Activated B cell treated with CpG ODN at 0.5 μM for 24 hours (primary cell): ENCODE results near the gene PROCA1. TPM values are rescaled to one million over a fixed set of nuclear protein-coding genes. Genes with fewer than 3 reads are reported as not detected.

Experiments used
- ATAC-seq: fragments of 200-7000 bp; cut with Tn5 transposase; one replicate; pipeline ENCODE4 v1.10.0; 2021; ENCODE audit warnings: low read depth, mild to moderate bottlenecking, moderate library complexity
- CTCF ChIA-PET: fragments of 350-600 bp; sonication (Branson Sonifier 250); formaldehyde crosslinking; loops from one replicate; lab custom pipeline; 2021; ENCODE audit warnings: antibody characterized with exemption; lab: Charles Lee
- POLR2A ChIA-PET: fragments of 350-600 bp; sonication (Branson Sonifier 250); formaldehyde crosslinking; loops from one replicate; lab custom pipeline; 2021; ENCODE audit warnings: antibody characterized with exemption; lab: Charles Lee
- DNase-seq: peaks from one replicate; pipeline ENCODE4 v3.0.0; 2022
- H3K27ac Mint-ChIP-seq: one replicate; pipeline ENCODE4 v1.8.0; 2020; ENCODE audit warnings: mixed read lengths
- H3K27me3 Mint-ChIP-seq: one replicate; pipeline ENCODE4 v1.8.0; 2021; ENCODE audit warnings: mixed read lengths
- H3K36me3 Mint-ChIP-seq: one replicate; pipeline ENCODE4 v1.8.0; 2021; ENCODE audit warnings: low read depth, mixed read lengths
- H3K4me1 Mint-ChIP-seq: one replicate; pipeline ENCODE4 v1.8.0; 2021; ENCODE audit warnings: mixed read lengths
- H3K4me3 Mint-ChIP-seq: one replicate; pipeline ENCODE4 v1.8.0; 2020; ENCODE audit warnings: mild to moderate bottlenecking, mixed read lengths
- H3K9me3 Mint-ChIP-seq: one replicate; pipeline ENCODE4 v1.8.0; 2020; ENCODE audit warnings: mixed read lengths
- intact Hi-C: fragments of 100-400 bp; cut with micrococcal nuclease; formaldehyde crosslinking; loops from one replicate; pipeline ENCODE4 v1.15.1; 2024
- total RNA-seq: library from RNA; stranded (reverse); gene quantifications from 2 replicates; pipeline ENCODE4 v1.2.3, GENCODE V29; 2022
- TF ChIP-seq, protein P1 (sequence below): fragments of 200-600 bp; IDR thresholded peaks from one replicate; pipeline ENCODE4 v1.8.0; 2022; ENCODE audit warnings: antibody characterized with exemption, mild to moderate bottlenecking

Gene PROCA1
- total RNA-seq, 1 donor from 2014 or later: 11.0 TPM

DNA sequence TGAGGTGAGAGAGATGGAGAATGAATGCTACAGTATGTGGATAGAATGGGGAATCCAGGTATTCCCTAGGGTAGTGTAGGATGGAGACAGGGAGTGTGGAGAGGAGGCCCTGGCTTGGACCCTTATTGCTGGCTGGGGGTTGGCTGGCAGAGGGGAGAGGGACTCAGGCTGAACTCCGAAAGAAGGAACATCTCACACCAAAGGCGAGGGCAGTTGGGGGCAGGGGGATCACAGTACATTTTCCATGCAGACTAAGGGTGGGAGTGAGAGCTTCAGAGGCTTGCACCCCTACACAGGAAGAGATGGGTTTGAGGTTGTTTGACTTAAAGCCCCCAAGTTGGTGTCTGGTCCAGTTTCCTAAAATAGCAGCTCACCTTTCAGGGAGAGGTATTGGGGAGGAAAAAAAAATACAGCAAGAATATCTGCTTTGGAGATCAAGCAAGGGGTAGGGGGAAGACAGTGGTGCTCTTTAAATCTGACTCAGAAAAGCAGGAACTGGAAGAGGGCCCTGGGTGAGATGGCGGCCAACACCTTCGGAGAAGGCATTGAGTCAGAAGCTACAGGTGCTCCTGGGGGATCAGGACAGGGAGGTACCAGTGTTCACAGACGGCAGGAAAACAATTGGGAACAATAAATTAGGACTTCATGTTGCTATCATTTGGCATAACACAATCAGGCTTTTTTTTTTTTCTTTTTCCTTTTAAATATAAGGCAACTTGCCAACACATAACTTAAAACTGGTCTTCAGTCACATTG, 44.5 kb upstream of the PROCA1 start:
- Mint-ChIP-seq H3K4me1 (peaks cover 6% of the 10 kb centered on the region), H3K27ac (peak overlapping the region; percentile 18), H3K4me3 (no peak overlapping the region), H3K9me3 (no peaks in the 10 kb centered on the region), H3K27me3 (no peaks in the 10 kb centered on the region), H3K36me3 (peaks cover 78% of the 10 kb centered on the region)
- ATAC-seq: no peak
- POLR2A ChIA-PET: interaction anchor here (0.7 to 23.0 kb wide), 6 partner anchors 10 to 146 kb away, joined by 3 to 2384 read pairs (median 4); partner anchors contain the start of genes DHRS13, FAM222B, NEK8 and RPL23A
- no peak for DNase-seq
- intact Hi-C loops: no loop called here
- TF ChIP-seq, protein P1, sequence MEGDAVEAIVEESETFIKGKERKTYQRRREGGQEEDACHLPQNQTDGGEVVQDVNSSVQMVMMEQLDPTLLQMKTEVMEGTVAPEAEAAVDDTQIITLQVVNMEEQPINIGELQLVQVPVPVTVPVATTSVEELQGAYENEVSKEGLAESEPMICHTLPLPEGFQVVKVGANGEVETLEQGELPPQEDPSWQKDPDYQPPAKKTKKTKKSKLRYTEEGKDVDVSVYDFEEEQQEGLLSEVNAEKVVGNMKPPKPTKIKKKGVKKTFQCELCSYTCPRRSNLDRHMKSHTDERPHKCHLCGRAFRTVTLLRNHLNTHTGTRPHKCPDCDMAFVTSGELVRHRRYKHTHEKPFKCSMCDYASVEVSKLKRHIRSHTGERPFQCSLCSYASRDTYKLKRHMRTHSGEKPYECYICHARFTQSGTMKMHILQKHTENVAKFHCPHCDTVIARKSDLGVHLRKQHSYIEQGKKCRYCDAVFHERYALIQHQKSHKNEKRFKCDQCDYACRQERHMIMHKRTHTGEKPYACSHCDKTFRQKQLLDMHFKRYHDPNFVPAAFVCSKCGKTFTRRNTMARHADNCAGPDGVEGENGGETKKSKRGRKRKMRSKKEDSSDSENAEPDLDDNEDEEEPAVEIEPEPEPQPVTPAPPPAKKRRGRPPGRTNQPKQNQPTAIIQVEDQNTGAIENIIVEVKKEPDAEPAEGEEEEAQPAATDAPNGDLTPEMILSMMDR: no peak
- CTCF ChIA-PET: interaction anchor here (0.9 to 3.2 kb wide), 2 partner anchors 13 to 30 kb away, joined by 3 to 23 read pairs; partner anchors contain the start of genes TLCD1 and TRAF4

DNA sequence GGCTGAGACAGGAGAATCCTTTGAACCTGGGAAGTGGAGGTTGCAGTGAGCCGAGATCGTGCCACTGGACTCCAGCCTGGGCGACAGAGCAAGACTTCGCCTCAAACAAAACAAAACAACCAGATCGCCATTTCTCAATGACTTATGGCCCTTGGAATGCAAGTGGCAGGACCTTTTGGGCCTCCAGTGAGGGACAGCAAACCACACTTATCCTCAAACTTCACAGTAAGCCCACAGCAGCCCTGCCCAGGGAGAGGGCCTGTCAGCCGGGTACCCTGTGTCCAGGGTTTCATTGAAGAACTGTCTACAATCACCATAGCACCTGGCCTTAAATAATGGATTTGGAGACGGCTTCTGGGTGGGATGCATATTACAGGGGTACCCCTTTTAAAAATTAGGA, 43.8 kb upstream of the PROCA1 start:
- CTCF ChIA-PET: interaction anchor here (1.4 to 17.6 kb wide), 3 partner anchors 8 to 29 kb away, joined by 7 to 545 read pairs (median 23); partner anchors contain the start of genes NEK8 and TLCD1
- DNase-seq: no peak
- H3K27ac Mint-ChIP-seq: peak overlapping the region; percentile 18

DNA sequence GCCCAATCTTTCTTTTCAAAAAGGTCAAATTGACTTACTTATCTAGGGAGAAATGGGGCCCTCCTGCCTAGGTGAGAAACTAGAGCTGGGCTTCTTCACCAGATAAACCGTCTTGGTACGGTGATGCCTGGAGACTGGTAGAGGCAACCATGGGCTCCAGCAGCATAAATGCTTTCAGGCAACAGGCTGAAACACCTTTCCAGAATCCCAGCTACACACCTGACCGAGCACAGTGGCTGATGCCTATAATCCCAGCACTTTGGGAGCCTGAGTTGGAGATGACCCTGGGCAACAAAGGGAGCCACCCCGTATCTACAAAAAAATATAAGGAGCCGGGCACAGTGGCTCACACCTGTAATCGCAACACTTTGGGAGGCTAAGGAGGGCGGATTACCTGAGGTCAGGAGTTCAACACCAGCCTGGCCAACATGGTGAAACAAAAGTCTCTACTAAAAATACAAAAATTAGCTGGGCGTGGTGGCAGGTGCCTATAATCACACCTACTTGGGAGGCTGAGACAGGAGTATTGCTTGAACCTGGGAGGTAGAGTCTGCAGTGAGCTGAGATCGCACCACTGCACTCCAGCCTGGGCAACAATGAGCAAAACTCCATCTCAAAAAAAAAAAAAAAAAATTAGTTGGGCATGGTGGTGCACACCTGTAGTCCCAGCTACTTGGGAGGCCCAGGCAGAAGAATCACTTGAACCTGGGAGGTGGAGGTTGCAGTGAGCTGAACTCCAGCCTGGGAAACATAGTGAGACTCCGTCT, 40.1 kb upstream of the PROCA1 start:
- DNase-seq (no peak), ATAC-seq (no peak)
- ChIA-PET CTCF (interaction anchor here (0.7 to 17.6 kb wide), 5 partner anchors 12 to 152 kb away, joined by 3 to 545 read pairs (median 18); partner anchors contain the start of genes NEK8, RPL23A and TLCD1), POLR2A (interaction anchor here (0.7 to 23.0 kb wide), 19 partner anchors 8 to 198 kb away, joined by 3 to 2384 read pairs (median 6); partner anchors contain the start of genes DHRS13, FLOT2, NEK8 and PROCA1)
- no peaks in the 10 kb centered on the region for H3K9me3 Mint-ChIP-seq
- peak overlapping the region; percentile 56 for H3K27ac Mint-ChIP-seq
- no peak overlapping the region for H3K4me3 Mint-ChIP-seq
- peaks cover 43% of the 10 kb centered on the region for H3K4me1 Mint-ChIP-seq
- no peaks in the 10 kb centered on the region for H3K27me3 Mint-ChIP-seq
- H3K36me3 Mint-ChIP-seq: peaks cover 78% of the 10 kb centered on the region
- intact Hi-C loops: loop anchor here (5.0 kb wide), 1 partner anchor 34 kb away; the partner anchor contains the start of genes RAB34 and RPL23A
- TF ChIP-seq, protein P1: no peak

More for the DNA sequence above, 43.8 kb upstream of the PROCA1 start:
- ATAC-seq: no peak
- no peaks in the 10 kb centered on the region for H3K27me3 Mint-ChIP-seq
- TF ChIP-seq, protein P1: no peak
- peaks cover 79% of the 10 kb centered on the region for H3K36me3 Mint-ChIP-seq
- POLR2A ChIA-PET: interaction anchor here (0.6 to 23.0 kb wide), 4 partner anchors 9 to 174 kb away, joined by 4 to 2384 read pairs (median 4); partner anchors contain the start of genes DHRS13, NEK8, RPL23A and TLCD1
- no peak overlapping the region for H3K4me3 Mint-ChIP-seq
- peaks cover 8% of the 10 kb centered on the region for H3K4me1 Mint-ChIP-seq
- intact Hi-C loops: no loop called here
- H3K9me3 Mint-ChIP-seq: no peaks in the 10 kb centered on the region

DNA sequence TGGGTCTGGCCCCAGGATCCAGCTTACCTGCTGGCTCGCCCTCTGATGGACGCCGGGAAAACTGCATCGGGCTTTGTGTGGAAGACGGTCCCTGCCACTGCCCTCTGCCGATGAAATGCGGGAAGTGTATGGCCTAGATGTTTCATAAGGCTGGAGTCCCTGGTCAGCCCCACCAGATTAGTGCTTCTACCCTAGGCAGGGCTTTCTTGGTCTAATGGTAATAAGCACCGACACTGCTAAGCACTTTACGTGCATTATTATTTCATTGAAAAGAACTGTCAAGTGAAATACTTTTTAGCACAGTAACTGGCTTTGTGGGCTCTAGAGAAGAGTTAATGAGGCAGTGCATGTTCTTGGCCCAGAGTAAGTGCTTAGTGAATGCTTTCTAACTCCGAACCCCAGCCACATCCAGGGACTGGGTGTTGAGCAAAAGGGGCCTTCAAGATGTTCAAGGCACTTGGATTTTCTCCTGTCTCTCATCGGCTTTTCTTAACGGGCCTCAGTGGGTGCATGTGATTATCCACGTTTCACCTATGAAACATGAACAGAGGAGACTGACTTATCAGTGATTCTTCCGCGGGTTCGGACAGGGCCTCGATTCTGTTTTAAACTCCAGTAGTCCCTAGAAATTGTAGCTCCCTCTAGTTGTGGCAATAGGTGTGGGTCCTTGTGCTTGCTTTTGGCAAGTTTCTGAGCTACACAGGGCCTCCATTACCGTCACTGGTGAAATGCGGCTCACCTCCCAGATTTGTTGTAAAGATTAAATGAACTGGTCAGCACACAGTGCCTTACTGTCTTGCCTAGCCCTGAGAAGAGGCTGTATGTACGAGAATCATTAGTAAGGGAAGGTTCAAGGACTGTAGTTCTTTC, 38.7 kb upstream of the PROCA1 start:
- TF ChIP-seq, protein P1: peak; percentile 95
- ChIA-PET CTCF (interaction anchor here (0.5 to 17.6 kb wide), 12 partner anchors 9 to 189 kb away, joined by 3 to 545 read pairs (median 6); partner anchors contain the start of genes FLOT2, NEK8, RPL23A and TLCD1), POLR2A (interaction anchor here (0.5 to 23.0 kb wide), 21 partner anchors 9 to 201 kb away, joined by 3 to 2384 read pairs (median 5); partner anchors contain the start of genes BLTP2, DHRS13, FAM222B and FLOT2)
- peak; percentile 84 for ATAC-seq
- intact Hi-C loops: loop anchor here (1.0 to 5.0 kb wide), 4 partner anchors 9 to 153 kb away; partner anchors contain the start of genes DHRS13, RAB34 and RPL23A
- H3K27ac Mint-ChIP-seq: peak overlapping the region; percentile 74
- peaks cover 78% of the 10 kb centered on the region for H3K36me3 Mint-ChIP-seq
- H3K9me3 Mint-ChIP-seq: no peaks in the 10 kb centered on the region
- H3K27me3 Mint-ChIP-seq: no peaks in the 10 kb centered on the region
- DNase-seq: peak; percentile 82
- H3K4me1 Mint-ChIP-seq: peaks cover 51% of the 10 kb centered on the region
- peak overlapping the region; percentile 75 for H3K4me3 Mint-ChIP-seq
